BJ (cell line): ENCODE results near the gene CMPK1. TPM values are rescaled to one million over a fixed set of nuclear protein-coding genes. Genes with fewer than 3 reads are reported as not detected.

Source experiments
- CTCF ChIA-PET: fragments of 350-600 bp; formaldehyde crosslinking; extraction: SDS; loops from one replicate; lab custom pipeline; 2021; ENCODE audit warnings: antibody characterized with exemption, inconsistent platforms; lab: Yijun Ruan, JAX
- POLR2A ChIA-PET: fragments of 300-600 bp; sonication (Branson Sonifier 250); formaldehyde crosslinking; extraction: SDS; loops from one replicate; lab custom pipeline; 2021; ENCODE audit warnings: antibody characterized with exemption; lab: Charles Lee
- DNase-seq: peaks from one replicate; pipeline ENCODE4 v3.0.0-alpha.2; 2011; ENCODE audit warnings: low read depth
- H3K27me3 ChIP-seq: 2 replicates; pipeline ENCODE4 v1.6.0; 2011; ENCODE audit warnings: low read length; ENCODE audit not compliant: control insufficient read depth, insufficient read depth
- H3K36me3 ChIP-seq: 2 replicates; pipeline ENCODE4 v1.5.1; 2011; ENCODE audit warnings: low read length; ENCODE audit not compliant: control insufficient read depth, insufficient read depth
- H3K4me3 ChIP-seq: 2 replicates; pipeline ENCODE4 v1.5.1; 2011; ENCODE audit warnings: low read depth, mild to moderate bottlenecking, control low read depth, low read length
- CTCF ChIP-seq: IDR thresholded peaks from 2 replicates; pipeline ENCODE4 v1.5.1; 2011; ENCODE audit warnings: low read depth, mild to moderate bottlenecking, control low read depth, inconsistent platforms, low read length, moderate library complexity; ENCODE audit not compliant: insufficient read depth
- polyA plus RNA-seq: library from polyadenylated mRNA; depleted of rRNA; stranded (reverse); fragments of >200 nt; gene quantifications from 2 replicates; pipeline ENCODE4 v1.2.3, GENCODE V29; 2011

Gene CMPK1
- polyA plus RNA-seq, 1 experiment: 22.5 TPM

- H3K4me3 ChIP-seq: no peak overlapping the region
- ChIA-PET POLR2A (no interaction called here), CTCF (interaction anchor here (1.9 to 2.4 kb wide), 2 partner anchors 12 to 137 kb away, joined by 7 read pairs; no protein-coding TSS in a partner anchor)
- no peaks in the 10 kb centered on the region for H3K27me3 ChIP-seq
- no peaks in the 10 kb centered on the region for H3K36me3 ChIP-seq
- no peak for DNase-seq
- TF ChIP-seq CTCF: no peak
Measured at GRCh38 chr1:47330212-47330611, 3.4 kb upstream of the CMPK1 start.

DNA sequence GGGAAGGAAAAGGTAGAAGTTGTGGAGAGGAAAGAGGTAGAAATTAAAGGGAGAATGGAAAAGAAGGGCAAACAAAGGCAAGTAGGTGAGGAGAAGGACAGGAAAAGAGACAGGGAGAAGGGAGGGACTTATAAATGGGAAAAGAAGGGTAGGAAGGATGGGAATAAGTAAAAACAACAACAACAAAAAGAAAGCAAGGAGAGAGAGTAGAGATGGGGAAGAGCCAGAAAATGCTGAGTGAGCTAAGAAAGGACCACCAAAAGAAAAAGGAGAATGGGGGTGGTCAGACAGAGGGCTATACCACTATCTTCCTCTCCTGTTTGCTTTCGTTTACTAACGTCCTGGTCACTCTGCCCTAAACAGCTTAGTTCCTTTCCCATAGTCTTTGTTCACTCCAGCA is 1.7 kb upstream of the CMPK1 start:
- CTCF ChIA-PET: interaction anchor here (1.9 to 2.4 kb wide), 2 partner anchors 13 to 139 kb away, joined by 7 read pairs; no protein-coding TSS in a partner anchor
- H3K36me3 ChIP-seq: no peaks in the 10 kb centered on the region
- no peak overlapping the region for H3K4me3 ChIP-seq
- POLR2A ChIA-PET: no interaction called here
- no peak for TF ChIP-seq CTCF
- DNase-seq: no peak
- H3K27me3 ChIP-seq: no peaks in the 10 kb centered on the region

DNA sequence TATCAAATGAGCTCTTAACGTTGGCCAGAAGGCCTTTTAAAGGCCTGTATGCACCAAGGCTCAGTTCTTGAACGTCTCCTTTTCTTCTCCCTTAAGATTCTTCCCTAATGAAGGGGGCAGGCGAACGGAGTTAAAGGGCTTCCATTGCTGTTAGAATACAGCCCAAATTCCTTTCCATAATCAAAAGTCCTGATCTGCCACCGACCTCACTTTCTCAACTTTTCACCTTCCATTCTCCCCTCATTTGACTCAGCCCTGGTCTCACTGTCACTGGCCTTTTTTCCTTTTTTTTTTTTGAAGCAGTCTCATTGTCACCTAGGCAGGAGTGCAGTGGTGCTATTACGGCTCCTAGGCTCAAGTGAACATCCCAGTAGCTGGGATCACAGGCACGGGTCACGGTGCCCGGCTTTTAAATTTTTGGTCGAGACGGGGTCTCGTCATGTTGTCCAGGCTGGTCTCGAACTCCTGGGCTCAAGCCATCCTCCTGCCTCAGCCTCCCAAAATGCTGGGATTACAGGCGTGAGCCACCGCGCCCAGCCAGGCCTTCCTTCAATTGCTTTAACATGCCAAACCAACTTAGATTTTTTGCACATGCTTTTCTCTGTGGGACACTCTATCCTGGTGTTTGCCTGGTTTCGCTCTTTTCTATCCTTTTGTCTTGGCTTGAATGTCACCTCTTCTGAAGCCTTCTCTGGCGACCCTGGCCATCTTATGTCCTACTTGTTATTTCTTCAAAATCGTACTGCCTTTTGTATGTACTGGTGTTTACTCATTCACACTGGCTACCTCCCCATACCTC is 612 bp upstream of the CMPK1 start:
- Histone ChIP-seq H3K4me3 (peak overlapping the region; percentile 95), H3K27me3 (no peaks in the 10 kb centered on the region), H3K36me3 (no peaks in the 10 kb centered on the region)
- DNase-seq: no peak
- ChIA-PET POLR2A (no interaction called here), CTCF (interaction anchor here (0.7 to 1.2 kb wide), 5 partner anchors 15 to 154 kb away, joined by 3 to 6 read pairs (median 4); no protein-coding TSS in a partner anchor)
- no peak for TF ChIP-seq CTCF

DNA sequence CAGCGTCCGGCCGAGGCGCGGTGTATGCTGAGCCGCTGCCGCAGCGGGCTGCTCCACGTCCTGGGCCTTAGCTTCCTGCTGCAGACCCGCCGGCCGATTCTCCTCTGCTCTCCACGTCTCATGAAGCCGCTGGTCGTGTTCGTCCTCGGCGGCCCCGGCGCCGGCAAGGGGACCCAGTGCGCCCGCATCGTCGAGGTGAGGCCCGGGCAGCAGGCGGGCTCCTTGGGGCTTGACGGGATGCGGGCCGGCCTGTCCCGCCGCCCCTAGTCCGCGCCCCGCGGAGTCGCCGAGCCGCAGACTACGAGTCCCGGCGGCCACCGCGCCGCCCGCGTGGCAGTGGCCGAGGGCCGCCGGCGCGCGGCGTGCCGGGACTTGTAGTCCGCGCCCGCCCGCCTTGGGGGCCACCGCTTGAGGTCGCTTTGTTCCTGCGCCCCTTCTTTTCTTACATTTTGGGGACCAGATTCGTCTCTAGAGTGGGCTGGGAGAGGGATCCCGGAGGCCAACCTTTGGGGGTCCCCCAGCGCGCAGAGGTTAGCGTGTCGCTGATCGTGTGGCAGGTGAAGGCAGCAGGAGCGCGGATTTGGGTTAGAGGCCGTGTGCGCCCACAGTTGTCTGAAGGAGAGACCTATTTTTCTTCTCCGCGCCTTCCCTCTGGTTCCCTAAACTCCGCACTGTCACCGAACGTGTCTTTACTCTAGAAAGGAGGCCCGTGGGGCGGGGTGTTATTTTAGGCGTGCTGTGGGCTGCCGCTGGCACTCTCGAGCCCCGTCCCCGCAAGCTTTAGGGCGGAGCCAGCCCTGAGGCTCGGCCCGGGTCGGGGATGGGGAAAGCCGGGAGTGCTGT is 553 bp downstream of the CMPK1 start:
- Histone ChIP-seq H3K36me3 (no peaks in the 10 kb centered on the region), H3K4me3 (peak overlapping the region; percentile 95), H3K27me3 (no peaks in the 10 kb centered on the region)
- ChIA-PET CTCF (interaction anchor here (0.6 to 1.1 kb wide), 7 partner anchors 16 to 856 kb away, joined by 3 to 6 read pairs (median 4); no protein-coding TSS in a partner anchor), POLR2A (interaction anchor here (0.7 kb wide), 1 partner anchor 15 kb away, joined by 5 read pairs; no protein-coding TSS in a partner anchor)
- DNase-seq: no peak
- TF ChIP-seq CTCF: peak; percentile 37
